Skeletal muscle cell (primary cell): ENCODE results near the gene VAV2.

ENCODE experiments used
- DNase-seq: peaks from one replicate; pipeline ENCODE4 v3.0.0-alpha.2; 2010; ENCODE audit warnings: low read depth
- H3K4me3 ChIP-seq: 2 replicates; pipeline ENCODE4 v1.5.1; 2011; ENCODE audit warnings: low read depth, mild to moderate bottlenecking, control low read depth, low read length, moderate library complexity

Gene VAV2

GRCh38 chr9:133873461-133873891, 118.6 kb downstream of the VAV2 start:
- no peak overlapping the region for H3K4me3 ChIP-seq
- DNase-seq, result peak; percentile 56

- DNase-seq, result no peak
- H3K4me3 ChIP-seq, result no peak overlapping the region
These were observed 119.1 kb downstream of the VAV2 start for GRCh38 chr9:133873009-133873408.

- H3K4me3 ChIP-seq, result no peak overlapping the region
- no peak for DNase-seq
These were observed 121.2 kb downstream of the VAV2 start for GRCh38 chr9:133870598-133871595.

GRCh38 chr9:133869674-133870405, 122.3 kb downstream of the VAV2 start:
- H3K4me3 ChIP-seq, result no peak overlapping the region
- no peak for DNase-seq

- no peak overlapping the region for H3K4me3 ChIP-seq
- no peak for DNase-seq
These were observed 123.9 kb downstream of the VAV2 start for GRCh38 chr9:133868203-133868602.

- no peak for DNase-seq
- no peak overlapping the region for H3K4me3 ChIP-seq
These were observed 125.2 kb downstream of the VAV2 start for GRCh38 chr9:133866946-133867345.

- no peak overlapping the region for H3K4me3 ChIP-seq
- no peak for DNase-seq
These were observed 128.1 kb downstream of the VAV2 start for GRCh38 chr9:133864011-133864410.

- no peak overlapping the region for H3K4me3 ChIP-seq
- DNase-seq, result no peak
These were observed 128.9 kb downstream of the VAV2 start for GRCh38 chr9:133863257-133863592.

- H3K4me3 ChIP-seq, result no peak overlapping the region
- DNase-seq, result no peak
These were observed 129.4 kb downstream of the VAV2 start for GRCh38 chr9:133862585-133863256.

- DNase-seq, result no peak
These were observed 130.4 kb downstream of the VAV2 start for GRCh38 chr9:133861692-133862091.

GRCh38 chr9:133861086-133861485, 131.0 kb downstream of the VAV2 start:
- DNase-seq, result no peak
- H3K4me3 ChIP-seq, result no peak overlapping the region

More at GRCh38 chr9:133861692-133862091, 130.4 kb downstream of the VAV2 start:
- H3K4me3 ChIP-seq, result no peak overlapping the region

GRCh38 chr9:133858771-133859170, 133.4 kb downstream of the VAV2 start:
- DNase-seq, result no peak
- no peak overlapping the region for H3K4me3 ChIP-seq

- H3K4me3 ChIP-seq, result no peak overlapping the region
- no peak for DNase-seq
These were observed 134.5 kb downstream of the VAV2 start for GRCh38 chr9:133857639-133858038.

- no peak overlapping the region for H3K4me3 ChIP-seq
- no peak for DNase-seq
These were observed 135.3 kb downstream of the VAV2 start for GRCh38 chr9:133856798-133857197.

GRCh38 chr9:133855802-133856521, 136.2 kb downstream of the VAV2 start:
- no peak overlapping the region for H3K4me3 ChIP-seq
- peak; percentile 48 for DNase-seq

GRCh38 chr9:133855371-133855770, 136.8 kb downstream of the VAV2 start:
- no peak for DNase-seq

GRCh38 chr9:133854765-133855164, 137.4 kb downstream of the VAV2 start:
- DNase-seq, result no peak
- no peak overlapping the region for H3K4me3 ChIP-seq

More at GRCh38 chr9:133855371-133855770, 136.8 kb downstream of the VAV2 start:
- H3K4me3 ChIP-seq, result no peak overlapping the region

GRCh38 chr9:133854048-133854447, 138.1 kb downstream of the VAV2 start:
- no peak overlapping the region for H3K4me3 ChIP-seq
- no peak for DNase-seq

- DNase-seq, result no peak
- no peak overlapping the region for H3K4me3 ChIP-seq
These were observed 138.8 kb downstream of the VAV2 start for GRCh38 chr9:133853331-133853730.
